GM18499 (cell line): ENCODE data around the gene COPS3.

Source experiments
- ATAC-seq: cut with Tn5 transposase; IDR thresholded peaks from one replicate; pipeline ENCODE4 v1.9.1; 2021; ENCODE audit warnings: moderate number of reproducible peaks; ENCODE audit not compliant: insufficient read depth, unreplicated experiment

Gene COPS3

DNA sequence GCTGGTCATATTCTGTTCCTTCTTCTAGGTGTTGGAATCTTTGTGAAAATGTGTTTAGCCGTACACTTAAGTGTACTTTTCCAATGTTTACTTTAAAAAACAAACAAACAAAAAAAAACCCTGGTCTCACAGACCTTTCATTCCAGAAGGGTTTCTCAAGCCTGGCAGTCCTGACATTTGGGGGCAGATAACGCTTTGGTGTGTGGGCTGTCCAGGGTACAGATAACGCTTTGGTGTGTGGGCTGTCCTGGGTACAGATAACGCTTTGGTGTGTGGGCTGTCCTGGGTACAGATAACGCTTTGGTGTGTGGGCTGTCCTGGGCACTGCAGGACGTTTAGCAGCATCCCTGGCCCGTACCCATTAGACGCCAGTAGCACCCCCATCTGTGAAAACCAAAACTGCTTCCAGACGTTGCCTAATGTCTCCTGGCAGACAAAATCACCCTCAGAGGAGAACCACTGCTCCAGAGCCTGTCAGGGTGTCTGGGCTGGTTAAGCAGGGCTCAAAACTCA, 28.8 kb downstream of the COPS3 start:
- ATAC-seq = no peak

DNA sequence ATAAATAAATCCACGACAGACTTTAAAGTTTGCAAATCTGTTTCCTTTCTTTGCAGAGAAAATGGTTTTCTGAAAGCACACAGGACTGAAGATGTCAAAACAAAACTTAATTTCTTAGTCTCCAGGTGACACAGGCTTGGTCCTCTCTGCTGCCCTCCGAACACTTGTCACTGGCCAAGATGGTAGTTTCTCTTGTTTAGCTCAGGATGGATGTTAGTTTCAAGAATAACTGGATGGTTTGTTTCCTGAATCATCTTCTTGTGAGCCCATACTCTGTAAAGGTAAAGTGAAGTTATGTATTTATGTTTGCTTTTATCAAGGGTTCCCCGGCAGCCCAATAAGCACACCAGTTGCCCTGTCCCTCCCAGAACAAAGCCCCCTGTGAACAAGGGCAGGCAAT, 34.2 kb downstream of the COPS3 start:
- ATAC-seq = no peak

DNA sequence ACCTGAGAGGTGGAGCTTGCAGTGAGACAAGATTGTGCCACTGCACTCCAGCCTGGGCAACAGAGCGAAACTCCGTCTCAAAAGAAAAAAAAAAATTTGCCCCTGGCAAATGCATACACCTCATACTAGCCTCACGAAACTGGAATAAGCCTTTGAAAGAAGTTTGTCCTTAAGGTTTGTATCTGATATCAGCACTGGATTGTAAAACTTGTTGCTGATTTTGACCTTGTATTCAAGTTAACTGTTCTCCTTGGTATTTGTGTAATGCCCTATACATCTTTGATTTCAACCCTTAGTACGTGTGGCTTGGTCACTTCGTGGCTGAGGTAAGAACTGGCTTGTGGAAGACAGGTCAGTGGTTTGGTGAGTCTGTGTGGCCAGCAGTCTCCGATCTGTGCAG, 37.9 kb downstream of the COPS3 start:
- ATAC-seq = no peak

DNA sequence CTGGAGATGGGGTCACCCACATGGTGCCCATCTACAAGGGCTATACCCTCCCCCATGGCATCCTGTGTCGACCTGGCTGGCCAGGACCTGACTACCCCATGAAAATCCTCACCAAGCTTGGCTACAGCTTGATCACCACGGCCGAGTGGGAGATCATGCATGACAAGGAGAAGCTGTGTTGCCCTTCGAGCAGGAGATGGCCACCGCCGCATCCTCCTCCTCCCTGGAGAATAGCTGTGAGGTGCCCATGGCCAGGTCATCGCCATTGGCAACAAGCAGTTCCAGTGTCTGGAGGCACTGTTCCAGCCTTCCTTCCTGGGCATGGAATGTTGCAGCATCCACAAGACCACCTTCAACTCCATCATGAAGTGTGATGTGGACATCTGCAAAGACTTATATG, 38.8 kb downstream of the COPS3 start:
- no peak for ATAC-seq

DNA sequence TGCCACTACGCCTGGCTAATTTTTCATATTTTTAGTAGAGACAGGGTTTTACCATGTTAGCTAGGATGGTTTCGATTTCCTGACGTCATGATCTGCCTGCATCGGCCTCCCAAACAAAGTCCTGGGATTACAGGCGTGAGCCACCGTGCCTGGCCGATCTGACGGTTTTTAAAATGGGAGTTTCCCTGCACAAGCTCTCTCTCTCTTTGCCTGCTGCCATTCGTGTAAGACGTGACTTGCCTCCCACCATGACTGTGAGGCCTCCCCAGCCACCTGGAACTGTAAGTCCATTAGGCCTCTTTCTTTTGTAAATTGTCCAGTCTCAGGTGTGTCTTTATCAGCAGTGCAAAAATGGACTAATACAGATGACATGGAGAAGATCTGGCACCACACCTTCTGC, 39.4 kb downstream of the COPS3 start:
- ATAC-seq = no peak

DNA sequence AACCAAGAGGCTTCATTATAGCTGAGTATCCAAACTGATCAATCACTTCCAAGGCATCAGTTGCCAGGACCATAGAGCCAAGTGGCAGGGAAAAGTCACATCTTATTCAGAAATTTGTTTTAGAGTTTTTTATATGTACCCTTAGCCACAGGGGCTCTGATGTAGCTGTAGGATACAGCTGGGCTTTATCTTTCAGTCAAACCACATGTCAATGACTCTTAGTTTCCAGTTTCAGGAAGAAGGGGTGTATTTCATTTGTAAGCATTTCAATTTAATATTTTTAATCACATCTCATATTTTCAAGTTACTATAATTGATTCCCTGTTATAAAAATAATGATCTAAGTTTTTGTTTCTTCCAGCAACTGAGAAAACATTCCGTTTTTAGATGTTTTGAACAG, 41.2 kb downstream of the COPS3 start:
- ATAC-seq = no peak

DNA sequence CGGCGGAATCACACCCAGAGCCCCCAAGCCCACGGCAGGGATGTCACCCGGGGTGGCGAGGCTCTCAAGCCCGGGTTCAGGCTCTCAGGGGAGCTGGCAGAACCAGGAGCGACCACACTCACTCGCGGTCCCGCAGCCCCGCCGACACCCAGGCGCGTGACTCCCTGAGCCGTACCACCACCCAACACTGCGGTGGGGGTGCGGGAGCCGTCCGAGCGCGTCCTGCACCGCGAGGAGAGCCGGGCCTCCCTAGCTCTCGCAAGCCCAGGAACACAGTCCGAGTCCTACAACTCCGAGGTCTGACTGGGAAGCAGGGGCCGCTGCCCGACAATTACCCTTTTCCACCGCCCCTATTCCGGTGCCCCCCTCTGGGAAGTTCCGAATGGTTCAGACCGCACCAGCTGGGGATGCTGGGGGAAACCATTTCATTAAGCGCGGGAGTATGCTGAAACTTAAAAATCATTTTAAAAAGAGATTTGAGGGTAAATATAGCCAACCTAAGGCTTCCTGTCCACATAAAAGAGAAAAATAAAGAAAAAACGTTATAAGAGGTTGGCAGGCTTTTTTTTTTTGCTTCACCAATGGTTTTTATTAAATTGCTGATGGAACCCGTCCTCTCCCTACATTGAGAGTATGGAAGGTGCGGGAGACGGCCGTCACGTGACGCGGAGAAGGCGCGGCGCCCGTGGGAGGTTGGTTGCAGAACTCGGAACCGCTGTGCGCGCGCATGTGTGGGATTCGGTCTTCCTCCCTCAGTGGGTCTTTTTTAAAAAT, 43.8 kb downstream of the COPS3 start, which contains the start of gene FLCN:
Gene FLCN, minus strand, starts transcription at position 143 of the 774 bp plus-strand sequence. CDS start 9,031 bp downstream, outside the sequence.
- ATAC-seq = peak; percentile 40

DNA sequence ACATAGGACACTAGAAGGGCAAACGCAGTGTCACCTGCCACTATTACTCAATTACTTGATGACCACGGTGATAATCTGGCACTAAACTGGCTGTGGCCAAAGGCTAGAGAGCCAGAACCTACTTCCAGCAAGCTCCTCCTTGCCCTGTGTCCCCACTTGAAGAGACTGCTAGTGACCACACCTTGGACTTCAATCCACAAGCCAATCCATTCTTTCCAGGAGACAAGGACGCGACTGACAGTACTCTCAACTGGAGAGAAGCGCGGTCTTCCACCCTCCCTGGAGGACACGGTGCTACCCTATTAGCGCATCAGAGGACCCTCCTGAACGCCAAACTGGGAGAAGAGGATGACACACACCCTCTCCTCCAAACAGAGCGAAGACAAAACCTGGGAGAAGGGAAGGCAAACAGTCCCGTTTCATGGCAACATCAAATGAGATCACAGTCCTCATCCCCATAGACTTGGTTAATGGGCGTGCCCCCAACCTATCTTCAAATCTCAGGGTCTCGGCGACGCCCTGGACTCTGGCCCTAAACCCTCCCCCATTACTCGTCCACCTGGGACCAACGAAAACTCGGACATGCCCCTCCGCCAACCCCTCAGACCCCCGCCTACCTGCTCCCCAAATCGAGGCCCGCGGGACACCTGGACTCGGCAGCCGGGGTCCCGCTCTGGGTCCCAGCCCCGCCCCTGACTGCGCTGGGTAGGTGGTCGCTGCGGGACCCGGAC, 44.6 kb downstream of the COPS3 start:
- peak; percentile 3 for ATAC-seq

DNA sequence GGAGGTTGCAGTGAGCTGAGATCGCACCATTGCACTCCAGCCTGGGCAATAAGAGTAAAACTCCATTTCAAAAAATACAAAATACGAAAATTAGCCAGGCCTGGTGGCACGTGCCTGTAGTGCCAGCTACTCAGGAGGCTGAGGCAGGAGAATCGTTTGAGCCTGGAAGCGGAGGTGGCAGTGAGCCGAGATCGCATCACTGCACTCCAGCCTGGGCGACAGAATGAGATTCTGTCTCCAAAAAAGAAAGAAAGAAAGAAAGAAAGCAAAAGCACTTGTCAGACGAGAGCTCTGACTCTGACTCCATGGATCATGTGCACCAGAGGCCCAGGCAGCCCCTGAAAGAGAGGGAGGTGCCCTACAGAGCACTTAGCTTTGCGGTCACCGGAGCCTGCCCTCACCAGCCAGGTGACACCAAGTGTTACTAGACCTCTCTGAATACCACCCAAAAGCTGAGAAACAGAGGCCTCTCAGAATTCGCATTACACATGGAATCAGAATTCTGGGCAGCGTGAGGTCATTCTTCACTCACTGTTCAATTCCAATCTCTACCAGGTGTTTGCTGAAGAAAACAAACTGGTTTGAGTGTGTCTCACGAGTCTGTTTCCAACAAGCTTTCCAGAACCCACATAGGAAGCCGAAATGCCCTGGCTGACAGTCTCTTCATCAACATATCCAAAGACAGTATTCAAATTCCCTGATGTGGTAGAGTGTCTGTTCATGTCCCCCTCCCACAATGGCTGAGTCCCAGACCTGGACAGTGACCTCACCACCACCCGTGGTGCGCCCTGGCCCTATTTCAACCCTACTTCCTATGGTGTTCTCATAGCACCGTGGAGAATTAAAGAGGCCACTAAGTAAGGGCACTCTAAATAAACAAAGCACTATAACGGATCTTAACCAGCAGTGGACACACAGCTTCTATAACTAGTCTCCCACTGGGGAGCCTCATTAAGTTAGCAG, 45.6 kb downstream of the COPS3 start:
- no peak for ATAC-seq

DNA sequence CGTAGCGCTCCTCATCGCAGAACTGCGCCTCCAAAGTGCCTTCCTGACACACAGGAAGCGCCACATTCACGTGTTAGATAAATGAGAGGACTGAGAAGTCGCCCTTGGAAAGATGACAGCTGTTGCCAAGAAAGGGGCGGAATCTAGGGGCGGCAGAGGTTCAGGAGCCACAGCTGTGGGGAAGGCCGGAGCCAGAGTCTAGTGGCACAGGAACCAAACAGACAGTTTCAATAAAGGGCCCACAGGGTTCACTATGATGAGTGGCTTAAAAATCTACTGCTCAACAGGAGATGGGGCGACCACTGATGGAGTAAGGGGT, 48.8 kb downstream of the COPS3 start:
- no peak for ATAC-seq

DNA sequence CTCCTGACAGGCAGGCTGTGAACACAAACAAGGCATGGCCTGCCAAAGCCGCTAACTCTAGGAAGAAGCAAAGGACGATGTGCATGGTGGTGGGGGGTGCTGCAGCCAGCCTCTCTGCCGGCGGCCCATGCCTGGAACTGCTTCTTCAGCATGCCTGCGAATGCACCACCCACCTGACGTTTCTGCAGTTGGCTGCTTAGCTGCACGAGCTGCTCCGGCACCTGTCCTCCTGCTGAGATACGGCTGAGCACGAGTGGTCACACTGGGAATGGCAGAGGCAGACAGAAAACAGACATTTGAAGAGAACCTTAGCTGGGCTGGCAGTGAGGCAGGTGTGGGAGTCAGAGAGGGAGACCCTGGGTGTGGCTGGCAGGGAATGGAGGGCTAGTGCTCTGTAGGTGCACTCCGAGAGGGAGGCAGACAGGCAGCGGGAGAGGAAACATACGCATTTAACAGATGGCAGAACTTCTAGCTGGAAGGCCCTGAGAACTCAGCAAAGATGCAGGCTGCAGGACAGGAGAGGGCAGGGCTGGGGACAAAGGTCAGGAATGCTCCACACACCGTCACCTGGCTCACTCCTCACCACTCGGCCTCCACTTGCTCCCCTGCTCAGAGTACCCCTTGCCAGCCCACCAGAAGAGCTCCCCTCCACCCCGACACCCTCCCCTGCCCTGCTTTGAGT, 49.3 kb downstream of the COPS3 start:
- no peak for ATAC-seq

DNA sequence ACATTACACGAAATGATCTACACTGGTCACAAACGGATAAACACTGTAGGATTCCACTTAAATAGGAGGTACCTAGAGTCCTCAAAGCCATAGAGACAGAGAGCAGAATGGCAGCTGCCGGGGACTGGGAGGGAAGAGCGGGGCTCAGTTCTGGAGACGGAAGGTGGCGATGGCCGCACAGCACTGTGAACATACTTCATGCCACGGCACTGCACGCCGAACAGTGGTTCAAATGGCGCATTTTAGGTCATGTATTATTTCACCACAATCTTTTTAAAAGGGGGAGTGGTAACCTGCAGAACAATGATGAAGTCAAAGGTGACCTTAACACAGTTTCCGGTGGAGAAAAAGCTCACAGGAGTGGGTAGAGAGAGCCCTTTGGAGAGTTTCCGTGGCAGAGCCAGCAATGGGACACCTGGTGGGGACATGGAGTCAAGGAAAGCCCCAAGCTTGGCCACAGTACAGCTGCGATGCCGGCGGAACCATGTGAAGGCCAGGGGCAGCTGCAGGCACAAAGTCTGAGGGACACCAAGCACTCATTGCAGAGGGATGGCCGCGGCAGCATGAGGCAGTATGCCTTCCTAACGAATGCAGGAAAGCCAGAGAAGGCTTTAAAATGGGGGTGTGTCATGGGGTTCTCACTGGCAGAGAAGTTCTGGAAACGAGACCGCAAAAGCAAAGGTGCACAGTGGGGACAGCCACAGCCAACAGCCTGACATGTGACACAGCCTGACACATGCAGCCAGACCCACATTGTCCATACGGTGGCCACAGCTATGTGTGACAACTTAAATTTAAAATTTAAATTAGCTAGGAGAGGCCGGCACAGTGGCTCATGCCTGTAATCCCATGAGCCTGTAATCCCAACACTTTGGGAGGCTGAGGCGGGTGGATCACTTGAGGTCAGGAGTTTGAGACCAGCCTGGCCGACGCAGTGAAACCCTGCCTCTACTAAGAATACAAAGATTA, 51.3 kb downstream of the COPS3 start:
- no peak for ATAC-seq

DNA sequence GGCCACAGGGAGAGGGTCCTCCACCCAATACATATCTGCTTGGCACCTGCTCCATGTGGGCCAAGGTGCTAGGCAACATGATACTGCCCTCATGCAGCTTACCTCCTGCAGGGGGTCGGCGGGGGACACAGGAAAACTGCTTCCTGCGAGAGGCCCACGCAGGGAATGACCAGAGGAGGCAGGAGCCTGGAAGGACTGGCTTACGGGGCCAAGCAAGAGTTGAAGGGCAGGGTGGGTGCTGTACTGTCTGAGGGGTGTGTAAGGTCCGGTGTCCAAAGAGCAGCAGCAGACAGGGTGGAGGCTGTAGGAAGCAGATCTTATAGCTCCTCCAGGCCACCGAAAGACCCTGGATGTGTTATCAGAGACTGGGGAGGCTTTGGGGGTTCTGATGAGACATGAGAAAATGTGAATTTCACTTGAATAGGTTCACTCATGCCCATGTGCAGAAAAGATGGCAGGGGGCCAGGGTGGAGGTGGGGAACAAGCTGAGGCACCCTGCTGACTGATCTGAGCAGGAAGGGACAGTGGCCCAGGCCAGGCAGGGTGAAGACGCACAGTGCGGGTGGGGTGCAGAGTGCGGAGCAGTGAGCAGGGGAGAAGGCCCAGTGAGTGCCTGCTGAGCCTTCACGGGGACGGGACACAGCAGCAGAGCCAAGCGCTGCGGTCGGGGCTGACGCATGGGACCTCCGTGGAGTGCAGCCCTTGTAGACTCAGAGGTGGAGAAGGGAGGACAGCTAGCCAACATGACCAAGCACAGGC, 52.3 kb downstream of the COPS3 start:
- no peak for ATAC-seq

DNA sequence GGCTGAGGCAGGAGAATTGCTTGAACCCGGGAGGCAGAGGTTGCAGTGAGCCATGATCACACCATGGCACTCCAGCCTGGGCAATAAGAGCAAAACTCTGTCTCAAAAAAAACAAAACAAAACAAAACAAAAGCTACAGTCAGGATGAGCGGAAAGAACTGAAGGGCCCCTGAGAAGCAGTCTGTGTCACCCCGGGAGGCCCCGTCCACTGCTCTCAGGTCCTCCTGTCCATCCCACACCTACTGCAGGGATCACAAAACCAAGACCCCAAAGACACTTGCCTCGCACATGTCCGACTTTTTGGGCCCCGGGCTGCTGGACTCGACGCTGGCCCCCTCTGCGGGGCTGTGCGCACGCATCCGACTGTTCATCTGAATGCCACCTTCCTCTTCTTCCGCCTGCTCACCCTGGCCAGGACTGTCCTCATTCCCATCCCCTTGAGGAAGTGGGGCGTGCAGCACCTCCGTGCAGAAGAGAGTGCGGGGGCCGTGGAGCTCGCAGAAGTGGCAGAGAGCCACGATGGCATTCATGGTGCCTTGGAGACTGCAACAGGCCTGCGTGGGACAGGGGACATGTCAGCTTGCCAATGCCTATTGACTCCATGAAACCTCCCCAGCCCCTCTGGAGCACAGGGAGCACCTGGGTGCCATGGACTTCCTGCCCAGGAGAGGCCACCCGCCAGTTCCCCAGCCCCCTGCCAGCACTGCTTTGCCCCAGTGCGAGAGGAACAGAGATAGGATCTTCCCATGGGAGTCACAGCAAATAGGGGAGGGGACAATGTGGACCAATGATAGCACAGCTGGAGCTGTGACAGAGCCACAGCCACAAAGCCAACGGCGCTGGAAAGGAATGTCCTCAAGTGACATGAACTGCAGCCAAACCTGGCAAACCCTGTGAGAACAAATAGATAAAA, 53.2 kb downstream of the COPS3 start:
- no peak for ATAC-seq

DNA sequence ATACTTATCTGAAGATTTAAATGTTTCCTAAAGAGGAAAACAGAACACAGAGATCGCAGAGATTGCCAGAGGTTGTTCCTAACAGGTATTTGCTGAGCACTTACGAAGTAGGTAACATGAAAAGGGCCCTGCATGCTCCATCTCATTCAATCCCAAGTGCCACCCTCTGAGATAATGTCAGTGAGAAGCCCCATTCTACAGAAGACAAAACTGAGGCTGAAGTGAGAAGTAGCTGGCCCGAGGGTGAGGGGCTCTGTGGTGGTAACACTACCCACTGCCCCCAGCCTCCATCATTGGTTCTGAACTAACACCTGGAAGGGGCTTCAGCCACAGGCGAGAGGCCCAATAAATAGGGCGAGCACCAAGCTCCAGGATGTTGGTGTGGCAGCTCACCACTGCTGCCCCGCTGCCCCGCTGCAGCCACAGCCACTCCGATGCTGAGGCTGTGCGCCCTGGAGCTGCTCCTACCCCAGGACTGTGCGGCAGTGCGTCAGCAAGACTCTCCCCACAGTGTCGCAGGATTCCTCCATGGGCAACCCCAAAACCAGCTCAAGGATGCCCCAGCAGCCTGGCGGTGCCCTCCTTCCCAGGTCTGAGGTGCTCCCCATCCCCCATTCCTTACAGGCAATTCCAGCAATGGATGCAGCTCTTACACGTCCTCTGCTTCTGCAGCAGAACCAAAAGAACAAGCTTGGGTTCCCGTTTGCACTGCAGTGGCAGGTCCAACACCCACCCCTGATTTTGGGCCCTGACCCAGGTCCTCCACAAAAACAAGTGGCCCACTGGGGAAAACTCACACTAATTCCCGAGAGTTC, 54.4 kb downstream of the COPS3 start:
- ATAC-seq = no peak

DNA sequence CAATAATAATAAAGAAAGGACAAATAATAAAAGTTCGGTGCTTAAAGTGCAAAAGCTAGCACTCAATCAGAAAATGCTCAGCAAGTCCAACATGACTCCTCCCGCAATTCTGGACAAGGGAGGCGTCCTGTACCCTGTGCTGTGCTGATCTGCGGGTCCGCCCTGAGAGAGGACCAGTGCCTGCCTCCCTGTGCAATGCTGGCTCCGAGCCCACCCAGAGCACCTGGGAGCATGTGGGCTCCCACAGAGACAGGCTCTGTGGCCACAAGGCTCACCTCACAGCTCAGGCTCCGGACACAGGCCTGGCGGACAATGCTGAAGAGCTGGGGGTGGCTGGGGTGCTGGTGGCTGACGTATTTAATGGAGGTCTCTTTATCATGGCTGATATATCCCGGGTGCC, 55.1 kb downstream of the COPS3 start:
- no peak for ATAC-seq
